ENCODE data around the gene DIDO1. TPM values are rescaled to one million over a fixed set of nuclear protein-coding genes. Genes with fewer than 3 reads are reported as not detected.
A peak's percentile ranks its signal among the peaks of the same experiment; 100 is the strongest.
"Not testable (repeated sequence)": the region's sequence is repeated elsewhere in the genome, so short reads cannot be mapped to it uniquely, and the experiment has no call there.

The DIDO1 gene
- total RNA-seq, 1 donor from 2014 or later = 89.1 TPM

DNA sequence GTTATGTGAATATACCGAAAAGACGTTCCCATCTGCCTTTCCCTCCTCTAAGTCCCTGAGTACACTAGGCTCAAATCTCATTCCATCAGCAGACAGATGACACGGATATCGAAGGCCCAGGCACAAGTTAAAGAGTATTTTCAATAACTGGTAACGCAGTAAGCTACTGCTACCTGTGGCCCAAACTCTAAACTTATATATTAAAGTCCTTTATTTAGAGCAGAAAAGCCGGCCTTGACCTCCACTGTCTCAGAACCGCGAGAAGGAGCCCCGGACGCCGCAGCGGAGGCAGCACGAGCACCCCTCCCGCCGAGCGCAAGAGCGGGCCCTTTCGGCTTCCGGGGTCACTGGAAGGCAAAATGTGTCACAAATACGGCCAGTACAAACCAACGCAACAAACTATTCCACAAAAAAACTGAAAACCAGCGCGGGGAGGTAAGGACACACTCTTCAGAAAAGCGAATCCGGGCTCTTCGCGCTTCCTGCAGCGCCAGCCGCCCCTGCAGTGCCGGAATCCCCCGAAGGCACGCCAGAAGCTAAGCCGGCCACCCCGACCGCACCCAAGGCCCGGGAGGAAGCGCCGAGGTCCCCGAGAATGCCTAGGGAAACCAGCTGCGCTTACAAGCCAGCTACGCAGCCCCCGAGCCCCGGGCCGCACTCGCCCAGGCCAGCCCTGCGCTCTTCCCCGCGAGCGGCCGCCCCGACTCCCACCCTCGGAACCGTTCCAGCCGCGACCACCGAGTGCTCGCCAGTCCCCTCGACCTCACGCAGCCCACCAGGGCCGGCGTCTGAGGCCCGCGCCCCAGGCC lies 681 bp downstream of the DIDO1 start:
- ATAC-seq (ENCODE audit: low read depth) (peak; percentile 10), DNase-seq (no peak)
- Mint-ChIP-seq H3K36me3 (ENCODE audit: low read depth) (peaks cover 4% of the 10 kb centered on the region), H3K4me3 (peak overlapping the region; percentile 97), H3K27me3 (no peaks in the 10 kb centered on the region), H3K27ac (peak overlapping the region; percentile 93), H3K9me3 (no peaks in the 10 kb centered on the region), H3K4me1 (peaks cover 81% of the 10 kb centered on the region)
- POLR2A ChIA-PET = interaction anchor here (4.6 to 5.0 kb wide), 2 partner anchors 11 to 28 kb away, joined by 44 to 68 read pairs; partner anchors contain the start of genes GID8 and SLC17A9
- no peak for TF ChIP-seq CTCF (IDR thresholded peaks at IDR 0.05)
- intact Hi-C loops (cut with micrococcal nuclease) = loop anchor here (1.0 to 10.0 kb wide), 7 partner anchors 12 to 623 kb away; partner anchors contain the start of genes ADRM1 and TCFL5
- CTCF ChIA-PET = no interaction called here

DNA sequence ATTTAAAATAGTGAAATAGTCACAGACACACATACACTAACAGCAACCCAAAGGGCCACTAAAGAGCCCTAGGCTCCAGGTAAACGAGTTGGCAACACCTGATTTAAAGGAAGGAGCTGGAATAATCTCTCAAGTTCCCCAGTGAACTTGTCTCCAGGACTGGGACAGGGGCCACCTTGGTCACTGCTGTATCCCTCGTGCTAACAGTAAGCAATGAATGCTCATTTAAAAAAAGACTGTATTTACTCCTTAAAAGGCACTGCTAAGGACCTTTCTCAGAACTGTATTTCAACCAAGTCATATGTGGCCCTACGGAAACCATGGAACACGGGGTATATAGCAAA lies 1.3 kb downstream of the DIDO1 start:
- H3K9me3 Mint-ChIP-seq = no peaks in the 10 kb centered on the region
- H3K4me3 Mint-ChIP-seq = peak overlapping the region; percentile 97
- DNase-seq (no peak), ATAC-seq (ENCODE audit: low read depth) (no peak)
- peak overlapping the region; percentile 93 for H3K27ac Mint-ChIP-seq
- peaks cover 4% of the 10 kb centered on the region for H3K36me3 Mint-ChIP-seq (ENCODE audit: low read depth)
- POLR2A ChIA-PET = interaction anchor here (1.4 to 5.0 kb wide), 3 partner anchors 11 to 29 kb away, joined by 3 to 68 read pairs (median 44); partner anchors contain the start of genes GID8 and SLC17A9
- H3K27me3 Mint-ChIP-seq = no peaks in the 10 kb centered on the region
- intact Hi-C loops (cut with micrococcal nuclease) = loop anchor here (5.0 to 10.0 kb wide), 2 partner anchors 63 to 300 kb away; partner anchors contain the start of gene TCFL5
- CTCF ChIA-PET = no interaction called here
- TF ChIP-seq CTCF (IDR thresholded peaks at IDR 0.05) = no peak
- H3K4me1 Mint-ChIP-seq = peaks cover 81% of the 10 kb centered on the region

DNA sequence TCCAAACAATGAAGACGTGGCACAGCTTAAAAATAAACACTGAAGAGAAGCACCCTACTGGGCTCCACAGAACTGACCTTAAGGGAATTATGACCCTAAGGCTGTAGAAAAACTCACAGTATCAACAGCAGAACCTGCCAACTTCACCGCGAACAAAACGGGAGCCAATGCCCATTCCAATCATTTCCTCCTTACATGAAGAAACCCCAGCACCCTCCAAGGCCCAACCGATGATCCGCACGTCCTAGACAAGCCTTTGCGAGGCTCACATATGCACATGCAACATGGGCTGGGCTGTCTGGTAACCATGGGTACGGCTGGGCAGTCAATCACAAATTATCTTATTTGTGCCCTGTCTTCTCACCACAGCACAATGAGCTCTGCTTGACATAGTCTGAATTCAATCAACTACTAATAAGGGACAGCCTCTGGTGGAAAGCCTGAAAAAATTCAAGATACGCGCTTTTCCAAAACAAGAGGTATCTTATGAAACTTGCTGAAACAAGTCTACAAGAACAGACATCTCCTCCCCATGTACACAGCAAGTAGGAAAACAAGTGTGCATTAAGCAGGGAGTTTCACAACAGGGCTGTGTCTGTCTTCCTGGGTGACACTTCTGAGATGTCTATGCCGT lies 1.7 kb downstream of the DIDO1 start:
- DNase-seq (no peak), ATAC-seq (ENCODE audit: low read depth) (no peak)
- CTCF ChIA-PET = no interaction called here
- no peak for TF ChIP-seq CTCF (IDR thresholded peaks at IDR 0.05)
- Mint-ChIP-seq H3K36me3 (ENCODE audit: low read depth) (peaks cover 4% of the 10 kb centered on the region), H3K27ac (peak overlapping the region; percentile 30), H3K27me3 (no peaks in the 10 kb centered on the region), H3K4me3 (peak overlapping the region; percentile 97), H3K4me1 (peaks cover 82% of the 10 kb centered on the region), H3K9me3 (no peaks in the 10 kb centered on the region)
- POLR2A ChIA-PET = interaction anchor here (1.4 to 5.0 kb wide), 3 partner anchors 10 to 29 kb away, joined by 3 to 68 read pairs (median 44); partner anchors contain the start of genes GID8 and SLC17A9
- intact Hi-C loops (cut with micrococcal nuclease) = loop anchor here (5.0 to 10.0 kb wide), 2 partner anchors 62 to 300 kb away; partner anchors contain the start of gene TCFL5

- peaks cover 4% of the 10 kb centered on the region for H3K36me3 Mint-ChIP-seq (ENCODE audit: low read depth)
- ChIA-PET CTCF (no interaction called here), POLR2A (interaction anchor here (0.5 to 5.0 kb wide), 3 partner anchors 10 to 30 kb away, joined by 3 to 44 read pairs (median 5); partner anchors contain the start of gene SLC17A9)
- H3K27me3 Mint-ChIP-seq = no peaks in the 10 kb centered on the region
- H3K4me3 Mint-ChIP-seq = peak overlapping the region; percentile 97
- peaks cover 86% of the 10 kb centered on the region for H3K4me1 Mint-ChIP-seq
- no peak for ATAC-seq (ENCODE audit: low read depth)
- DNase-seq = no peak
- no peaks in the 10 kb centered on the region for H3K9me3 Mint-ChIP-seq
- peak overlapping the region; percentile 30 for H3K27ac Mint-ChIP-seq
- no peak for TF ChIP-seq CTCF (IDR thresholded peaks at IDR 0.05)
- intact Hi-C loops (cut with micrococcal nuclease) = loop anchor here (10.0 kb wide), 1 partner anchor 299 kb away; no protein-coding TSS in a partner anchor
Measured at GRCh38 chr20:62923669-62924441, 2.5 kb downstream of the DIDO1 start.

DNA sequence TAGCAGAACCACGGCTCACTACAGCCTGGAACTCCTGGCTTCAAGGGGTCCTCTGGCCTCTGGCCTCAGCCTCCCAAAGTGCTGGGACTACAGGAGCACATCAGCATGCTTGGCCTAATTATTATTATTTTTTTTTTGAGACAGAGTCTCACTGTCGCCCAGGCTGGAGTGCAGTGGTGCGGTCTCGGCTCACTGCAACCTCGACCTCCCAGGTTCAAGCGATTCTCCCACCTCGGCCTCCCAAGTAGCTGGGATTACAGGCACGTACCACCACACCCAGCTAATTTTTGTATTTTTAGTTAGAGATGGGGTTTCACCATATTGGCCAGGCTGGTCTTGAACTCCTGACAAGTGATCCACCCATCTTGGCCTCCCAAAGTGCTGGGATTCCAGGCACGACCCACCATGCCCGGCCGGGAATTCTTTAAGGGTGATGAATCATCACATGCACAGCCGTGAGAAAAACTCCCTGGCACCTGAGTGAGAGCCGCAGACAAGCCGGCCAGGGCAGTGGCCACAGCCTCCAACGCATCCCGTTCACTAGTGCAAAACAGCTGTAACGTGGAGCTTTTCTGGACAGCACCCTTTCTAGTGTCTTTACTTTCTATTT lies 3.1 kb downstream of the DIDO1 start:
- CTCF ChIA-PET; DNase-seq; H3K36me3 Mint-ChIP-seq (ENCODE audit: low read depth); H3K9me3 Mint-ChIP-seq; ATAC-seq (ENCODE audit: low read depth); H3K27me3 Mint-ChIP-seq: not testable (repeated sequence)
- intact Hi-C loops (cut with micrococcal nuclease) = loop anchor here (10.0 kb wide), 1 partner anchor 298 kb away; no protein-coding TSS in a partner anchor
- Mint-ChIP-seq H3K27ac (peak overlapping the region; percentile 72), H3K4me3 (peak overlapping the region; percentile 59), H3K4me1 (peaks cover 86% of the 10 kb centered on the region)
- POLR2A ChIA-PET = interaction anchor here (0.5 kb wide), 1 partner anchor 22 kb away, joined by 5 read pairs; no protein-coding TSS in a partner anchor

Data from activated B cell treated with CpG ODN at 0.5 μM for 24 hours (primary cell).